NCI-H128 (cell line): ENCODE data around the gene DEGS2.

Experiments
- DNase-seq: peaks from one replicate; lab custom pipeline; 2025; ENCODE audit not compliant: unreplicated experiment; lab: John Stamatoyannopoulos, UW

Gene DEGS2

GRCh38 chr14:100115726-100116125 is 43.7 kb downstream of the DEGS2 start:
- no peak for DNase-seq

GRCh38 chr14:100115236-100115635 is 44.2 kb downstream of the DEGS2 start:
- no peak for DNase-seq

GRCh38 chr14:100114109-100114765 is 45.2 kb downstream of the DEGS2 start:
- no peak for DNase-seq

GRCh38 chr14:100111931-100112704 is 47.3 kb downstream of the DEGS2 start:
- DNase-seq, result no peak

- no peak for DNase-seq
These were observed 48.6 kb downstream of the DEGS2 start for GRCh38 chr14:100110816-100111215.

GRCh38 chr14:100109594-100109955 is 49.9 kb downstream of the DEGS2 start:
- DNase-seq, result no peak

- no peak for DNase-seq
These were observed 50.4 kb downstream of the DEGS2 start for GRCh38 chr14:100108840-100109593.

- DNase-seq, result peak; percentile 64
These were observed 51.2 kb downstream of the DEGS2 start for GRCh38 chr14:100108042-100108825.

GRCh38 chr14:100107236-100107635 is 52.2 kb downstream of the DEGS2 start:
- no peak for DNase-seq

GRCh38 chr14:100106250-100107112 is 53.0 kb downstream of the DEGS2 start:
- no peak for DNase-seq

GRCh38 chr14:100105357-100106169 is 53.9 kb downstream of the DEGS2 start:
- DNase-seq, result no peak

- no peak for DNase-seq
These were observed 54.7 kb downstream of the DEGS2 start for GRCh38 chr14:100104523-100105300.

- no peak for DNase-seq
These were observed 55.5 kb downstream of the DEGS2 start for GRCh38 chr14:100104006-100104352.

- no peak for DNase-seq
These were observed 56.0 kb downstream of the DEGS2 start for GRCh38 chr14:100103250-100104005.

- DNase-seq, result no peak
These were observed 57.2 kb downstream of the DEGS2 start for GRCh38 chr14:100102156-100102785.

GRCh38 chr14:100100032-100100703 is 59.3 kb downstream of the DEGS2 start:
- no peak for DNase-seq

GRCh38 chr14:100098171-100098570 is 61.3 kb downstream of the DEGS2 start:
- no peak for DNase-seq
